Upper lobe of left lung (tissue), 6 donors: Measurements from ENCODE around the gene GADD45G. TPM values are rescaled to one million over a fixed set of nuclear protein-coding genes. Genes with fewer than 3 reads are reported as not detected.

Experiments used
- ATAC-seq, 2 donors: fragments of 200-7000 bp; cut with Tn5 transposase; one replicate each; pipeline ENCODE4 v1.9.1; 2022; ENCODE audit warnings: mild to moderate bottlenecking in 2 of 2, moderate library complexity in 2 of 2; ENCODE audit not compliant: low FRiP score in 2 of 2
- DNase-seq, 2 donors: peaks; one replicate each; pipeline ENCODE4 v3.0.0-alpha.2; 2019 to 2020
- H3K27ac ChIP-seq, 4 donors: fragments of 200-600 bp; sonication (generic); one replicate each; pipeline ENCODE4 v1.5.1; 2016 to 2019
- H3K27me3 ChIP-seq, 4 donors: fragments of 200-600 bp; sonication (generic); one replicate each; pipeline ENCODE4 v1.5.1; 2017 to 2019
- H3K36me3 ChIP-seq, 4 donors: fragments of 200-600 bp; sonication (generic); one replicate each; pipeline ENCODE4 v1.5.1; 2016 to 2019
- H3K4me1 ChIP-seq, 4 donors: fragments of 200-600 bp; sonication (generic); one replicate each; pipeline ENCODE4 v1.5.1; 2018 to 2019
- H3K4me3 ChIP-seq, 4 donors: fragments of 200-600 bp; sonication (generic); one replicate each; pipeline ENCODE4 v1.5.1; 2017 to 2019; ENCODE audit warnings: mild to moderate bottlenecking in 2 of 4, moderate library complexity in 1 of 4
- H3K9me3 ChIP-seq, 4 donors: fragments of 200-600 bp; sonication (generic); one replicate each; pipeline ENCODE4 v1.5.1; 2018 to 2019
- EP300 ChIP-seq, 4 donors: sonication (generic); formaldehyde crosslinking; IDR thresholded peaks; one replicate each; pipeline ENCODE4 v1.5.1; 2017; ENCODE audit warnings: antibody characterized with exemption in 4 of 4, control low read depth in 2 of 4
- POLR2A ChIP-seq, 4 donors: fragments of 450-650 bp; IDR thresholded peaks; one replicate each; pipeline ENCODE4 v1.5.1; 2016 to 2017; ENCODE audit warnings: antibody characterized with exemption in 4 of 4, mild to moderate bottlenecking in 2 of 4
- POLR2AphosphoS5 ChIP-seq, 2 donors: sonication (generic); formaldehyde crosslinking; IDR thresholded peaks; one replicate each; pipeline ENCODE4 v1.5.1; 2017; ENCODE audit warnings: antibody characterized with exemption in 2 of 2
- WGBS, 2 donors: methylation state at CpG; one replicate each; pipeline ENCODE4 v1.1.5; 2017 to 2018; 5-methylcytosine and 5-hydroxymethylcytosine counted together
- total RNA-seq, 6 donors: library from RNA; depleted of rRNA in 4 of 6; stranded (reverse); fragments of >200 nt in 4 of 6; gene quantifications; one replicate each; pipeline versions ENCODE4 v1.1.0 to v1.2.1, GENCODE V29; 2016 to 2021
- TF ChIP-seq, protein P1 (sequence below), 6 experiments: fragments of 450-650 bp in 4 of 6; fragments of 200-600 bp in 2 of 6; sonication (generic) in 2 of 6; IDR thresholded peaks; one replicate each; pipeline ENCODE4 v1.5.1; 2016 to 2019; ENCODE audit warnings: antibody characterized with exemption in 6 of 6
- donor health status: DM: no; HTN: no; CAD: no; lungs with moderate emphysema.
- donor health status: DM: no; HTN: yes; CAD: no; lungs with severe emphysema.

GADD45G gene
- total RNA-seq, 6 donors from 2014 or later = 12.6 to 46.1 (median 20.1) TPM

GRCh38 chr9:89611425-89611824 is 6.6 kb downstream of the GADD45G start:
- Histone ChIP-seq H3K27me3 (no peaks in the 10 kb centered on the region), H3K4me3 (no peak overlapping the region), H3K4me1 (peaks cover 13 to 14% (median 14%) of the 10 kb centered on the region in 4 donors), H3K9me3 (peaks cover 0 to 6% (median 0%) of the 10 kb centered on the region in 4 donors), H3K36me3 (no peaks in the 10 kb centered on the region), H3K27ac (no peak overlapping the region)
- WGBS, 2 donors = 94 to 97% methylated on average over 5 of the region's 5 CpGs
- ATAC-seq = no peak
- DNase-seq = no peak
- no peak for TF ChIP-seq POLR2A (IDR thresholded peaks at IDR 0.05)
- TF ChIP-seq, protein P1, sequence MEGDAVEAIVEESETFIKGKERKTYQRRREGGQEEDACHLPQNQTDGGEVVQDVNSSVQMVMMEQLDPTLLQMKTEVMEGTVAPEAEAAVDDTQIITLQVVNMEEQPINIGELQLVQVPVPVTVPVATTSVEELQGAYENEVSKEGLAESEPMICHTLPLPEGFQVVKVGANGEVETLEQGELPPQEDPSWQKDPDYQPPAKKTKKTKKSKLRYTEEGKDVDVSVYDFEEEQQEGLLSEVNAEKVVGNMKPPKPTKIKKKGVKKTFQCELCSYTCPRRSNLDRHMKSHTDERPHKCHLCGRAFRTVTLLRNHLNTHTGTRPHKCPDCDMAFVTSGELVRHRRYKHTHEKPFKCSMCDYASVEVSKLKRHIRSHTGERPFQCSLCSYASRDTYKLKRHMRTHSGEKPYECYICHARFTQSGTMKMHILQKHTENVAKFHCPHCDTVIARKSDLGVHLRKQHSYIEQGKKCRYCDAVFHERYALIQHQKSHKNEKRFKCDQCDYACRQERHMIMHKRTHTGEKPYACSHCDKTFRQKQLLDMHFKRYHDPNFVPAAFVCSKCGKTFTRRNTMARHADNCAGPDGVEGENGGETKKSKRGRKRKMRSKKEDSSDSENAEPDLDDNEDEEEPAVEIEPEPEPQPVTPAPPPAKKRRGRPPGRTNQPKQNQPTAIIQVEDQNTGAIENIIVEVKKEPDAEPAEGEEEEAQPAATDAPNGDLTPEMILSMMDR (IDR thresholded peaks at IDR 0.05) = no peak
- TF ChIP-seq EP300 (IDR thresholded peaks at IDR 0.05) = no peak
- TF ChIP-seq POLR2AphosphoS5 (IDR thresholded peaks at IDR 0.05) = no peak

- H3K4me3 ChIP-seq = no peak overlapping the region
- 97% methylated on average over 14 to 17 of the region's 17 CpGs for WGBS, 2 donors
- H3K9me3 ChIP-seq = peaks cover 0 to 6% (median 0%) of the 10 kb centered on the region in 4 donors
- no peak for TF ChIP-seq POLR2AphosphoS5 (IDR thresholded peaks at IDR 0.05)
- TF ChIP-seq POLR2A (IDR thresholded peaks at IDR 0.05) = no peak
- TF ChIP-seq EP300 (IDR thresholded peaks at IDR 0.05) = no peak
- TF ChIP-seq, protein P1 (IDR thresholded peaks at IDR 0.05) = no peak
- DNase-seq (no peak), ATAC-seq (no peak)
- no peak overlapping the region for H3K27ac ChIP-seq
- H3K36me3 ChIP-seq = no peaks in the 10 kb centered on the region
- peaks cover 0 to 1% (median under 1%) of the 10 kb centered on the region in 4 donors for H3K4me1 ChIP-seq
- no peaks in the 10 kb centered on the region for H3K27me3 ChIP-seq
Measured at GRCh38 chr9:89612566-89613278, 7.9 kb downstream of the GADD45G start.

DNA sequence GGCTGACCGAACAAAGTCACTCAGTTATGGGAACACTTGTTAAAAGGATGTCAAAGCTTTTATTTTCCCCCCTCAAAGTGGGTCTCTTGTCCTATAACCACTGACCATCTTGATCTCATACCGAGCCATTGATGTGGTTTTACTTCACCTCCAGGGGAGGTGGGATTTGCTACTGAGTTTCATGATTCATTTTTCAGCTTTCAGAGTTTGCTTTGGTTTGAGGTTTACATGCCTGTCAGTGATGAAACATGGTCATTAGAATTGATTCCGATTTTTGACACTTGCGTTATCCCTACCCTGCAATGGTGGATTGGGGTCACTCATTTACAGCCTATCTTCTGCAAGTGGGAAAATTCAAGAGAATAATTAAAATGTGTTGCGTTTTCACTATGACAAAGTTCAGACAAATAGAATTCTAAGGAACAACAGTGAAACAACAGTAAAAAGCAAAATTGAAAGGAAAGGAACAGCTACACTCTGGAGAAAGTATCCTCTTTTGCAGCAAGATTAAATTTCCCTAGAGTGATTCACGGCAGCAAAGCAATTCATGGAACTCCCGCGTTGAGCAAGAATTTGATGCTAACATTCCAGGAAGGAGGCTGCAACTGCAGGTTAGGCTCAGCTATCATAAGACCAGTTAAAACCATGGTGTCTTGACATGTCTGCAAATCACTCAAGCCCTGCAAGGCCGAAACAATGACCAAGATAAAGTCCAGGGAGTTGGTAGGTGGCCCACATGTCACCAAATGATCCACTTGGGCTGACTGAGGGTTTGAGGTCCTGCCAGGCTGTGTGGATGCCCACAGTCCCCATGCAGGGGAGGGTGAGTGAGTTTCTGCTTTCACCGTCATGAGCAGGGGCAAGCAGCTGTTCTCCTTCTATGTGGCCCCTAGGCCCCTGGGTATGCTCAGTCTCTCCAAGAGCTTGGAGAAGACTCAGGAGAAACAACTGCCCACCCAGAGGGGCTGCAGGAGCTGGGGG is 9.4 kb downstream of the GADD45G start:
- ATAC-seq = no peak
- Histone ChIP-seq H3K4me3 (no peak overlapping the region), H3K9me3 (peaks cover 0 to 6% (median 0%) of the 10 kb centered on the region in 4 donors), H3K27ac (no peak overlapping the region), H3K36me3 (no peaks in the 10 kb centered on the region), H3K27me3 (no peaks in the 10 kb centered on the region), H3K4me1 (peaks cover 0 to 9% (median 0%) of the 10 kb centered on the region in 4 donors)
- no peak for DNase-seq
- WGBS, 2 donors = 89 to 91% methylated on average over 9 to 10 of the region's 10 CpGs
- TF ChIP-seq, protein P1 (IDR thresholded peaks at IDR 0.05) = no peak
- TF ChIP-seq EP300 (IDR thresholded peaks at IDR 0.05) = no peak

GRCh38 chr9:89615661-89616060 is 10.8 kb downstream of the GADD45G start:
- Histone ChIP-seq H3K4me1 (peaks cover 0 to 9% (median 0%) of the 10 kb centered on the region in 4 donors), H3K4me3 (no peak overlapping the region), H3K9me3 (peaks cover 0 to 6% (median 0%) of the 10 kb centered on the region in 4 donors), H3K27me3 (no peaks in the 10 kb centered on the region), H3K27ac (no peak overlapping the region), H3K36me3 (no peaks in the 10 kb centered on the region)
- no peak for ATAC-seq
- TF ChIP-seq POLR2A (IDR thresholded peaks at IDR 0.05) = no peak
- no peak for TF ChIP-seq POLR2AphosphoS5 (IDR thresholded peaks at IDR 0.05)
- TF ChIP-seq, protein P1 (IDR thresholded peaks at IDR 0.05) = no peak
- no peak for TF ChIP-seq EP300 (IDR thresholded peaks at IDR 0.05)
- DNase-seq = no peak
- WGBS, 2 donors = 96 to 97% methylated on average over 2 of the region's 2 CpGs
